GOT3 (cell line): ENCODE measurements around the gene SLC38A8.

ENCODE experiments used
- DNase-seq: peaks from one replicate; lab custom pipeline; 2025; ENCODE audit warnings: mixed read lengths; lab: John Stamatoyannopoulos, UW

The SLC38A8 gene

GRCh38 chr16:84042308-84042878 is at the start of gene SLC38A8:
SLC38A8 (minus strand) TSS chr16:84042795; CDS start chr16:84042157, 638 bp downstream.
- no peak for DNase-seq

- no peak for DNase-seq
Measured at GRCh38 chr16:84091460-84091859, 48.9 kb upstream of the SLC38A8 start.

- no peak for DNase-seq
Measured at GRCh38 chr16:84090211-84090610, 47.6 kb upstream of the SLC38A8 start.

- DNase-seq = no peak
Measured at GRCh38 chr16:84088695-84089395, 46.2 kb upstream of the SLC38A8 start.

- DNase-seq = no peak
Measured at GRCh38 chr16:84087466-84088151, 45.0 kb upstream of the SLC38A8 start.

GRCh38 chr16:84087001-84087400 is 44.4 kb upstream of the SLC38A8 start:
- DNase-seq = no peak

- DNase-seq = no peak
Measured at GRCh38 chr16:84086341-84086740, 43.7 kb upstream of the SLC38A8 start.

GRCh38 chr16:84085773-84086172 is 43.2 kb upstream of the SLC38A8 start:
- DNase-seq = no peak

- no peak for DNase-seq
Measured at GRCh38 chr16:84085271-84085667, 42.7 kb upstream of the SLC38A8 start.

GRCh38 chr16:84084570-84085270 is 42.1 kb upstream of the SLC38A8 start:
- no peak for DNase-seq

GRCh38 chr16:84082835-84083569 is 40.4 kb upstream of the SLC38A8 start:
- DNase-seq = no peak

GRCh38 chr16:84082110-84082509 is 39.5 kb upstream of the SLC38A8 start:
- no peak for DNase-seq

GRCh38 chr16:84081446-84081989 is 38.9 kb upstream of the SLC38A8 start:
- DNase-seq = no peak

GRCh38 chr16:84080813-84081212 is 38.2 kb upstream of the SLC38A8 start:
- no peak for DNase-seq

- no peak for DNase-seq
Measured at GRCh38 chr16:84080378-84080777, 37.8 kb upstream of the SLC38A8 start.

GRCh38 chr16:84079664-84080063 is 37.1 kb upstream of the SLC38A8 start:
- DNase-seq = no peak

- no peak for DNase-seq
Measured at GRCh38 chr16:84075376-84075775, 32.8 kb upstream of the SLC38A8 start.

GRCh38 chr16:84074721-84075120 is 32.1 kb upstream of the SLC38A8 start:
- no peak for DNase-seq

GRCh38 chr16:84072014-84072413 is 29.4 kb upstream of the SLC38A8 start:
- no peak for DNase-seq

GRCh38 chr16:84071121-84071520 is 28.5 kb upstream of the SLC38A8 start:
- DNase-seq = no peak

- no peak for DNase-seq
Measured at GRCh38 chr16:84069540-84069939, 26.9 kb upstream of the SLC38A8 start.
